GM12892 (cell line): ENCODE measurements around the gene PLSCR1.

ENCODE experiments used
- POLR2A ChIP-seq: IDR thresholded peaks from 2 replicates; pipeline ENCODE4 v1.6.1; 2011; ENCODE audit warnings: low read depth, low read length, control low read depth
- TAF1 ChIP-seq: IDR thresholded peaks from 2 replicates; pipeline ENCODE4 v1.6.1; 2011; ENCODE audit warnings: low read depth, mild to moderate bottlenecking, control low read depth, low read length, borderline replicate concordance

DNA sequence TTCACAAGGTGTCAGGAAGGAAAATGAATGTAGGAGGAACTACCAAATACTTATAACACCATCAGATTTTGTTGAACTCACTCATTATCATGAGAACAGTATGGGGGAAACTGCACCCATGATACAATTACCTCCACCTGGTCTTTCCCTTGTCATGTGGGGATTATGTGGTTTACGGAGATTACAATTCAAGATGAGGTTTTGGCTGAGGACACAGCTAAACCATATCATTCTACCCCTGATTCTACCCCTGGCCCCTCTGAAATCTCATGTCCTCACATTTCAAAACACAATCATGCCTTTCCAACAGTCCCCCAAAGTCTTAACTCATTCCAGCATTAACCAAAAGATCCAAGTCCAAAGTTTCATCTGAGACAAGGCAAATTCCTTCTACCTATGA is 17.1 kb upstream of the PLSCR1 start:
- TF ChIP-seq POLR2A, result no peak
- TF ChIP-seq TAF1, result no peak
